Testis (tissue), 2 donors: ENCODE data around the gene SNED1.

Experiments used
- POLR2A ChIP-seq: fragments of 450-650 bp; IDR thresholded peaks from one replicate; pipeline ENCODE4 v1.6.1; 2017; ENCODE audit warnings: antibody characterized with exemption, mild to moderate bottlenecking, moderate library complexity
- TF ChIP-seq, protein P1 (sequence below), 3 experiments: fragments of 450-650 bp in 2 of 3; fragments of 200-600 bp in 1 of 3; sonication (generic) in 1 of 3; IDR thresholded peaks; one replicate each; pipeline ENCODE4 v1.5.1; 2016 to 2019; ENCODE audit warnings: antibody characterized with exemption in 3 of 3, mild to moderate bottlenecking in 2 of 3, moderate library complexity in 1 of 3

- TF ChIP-seq, protein P1, sequence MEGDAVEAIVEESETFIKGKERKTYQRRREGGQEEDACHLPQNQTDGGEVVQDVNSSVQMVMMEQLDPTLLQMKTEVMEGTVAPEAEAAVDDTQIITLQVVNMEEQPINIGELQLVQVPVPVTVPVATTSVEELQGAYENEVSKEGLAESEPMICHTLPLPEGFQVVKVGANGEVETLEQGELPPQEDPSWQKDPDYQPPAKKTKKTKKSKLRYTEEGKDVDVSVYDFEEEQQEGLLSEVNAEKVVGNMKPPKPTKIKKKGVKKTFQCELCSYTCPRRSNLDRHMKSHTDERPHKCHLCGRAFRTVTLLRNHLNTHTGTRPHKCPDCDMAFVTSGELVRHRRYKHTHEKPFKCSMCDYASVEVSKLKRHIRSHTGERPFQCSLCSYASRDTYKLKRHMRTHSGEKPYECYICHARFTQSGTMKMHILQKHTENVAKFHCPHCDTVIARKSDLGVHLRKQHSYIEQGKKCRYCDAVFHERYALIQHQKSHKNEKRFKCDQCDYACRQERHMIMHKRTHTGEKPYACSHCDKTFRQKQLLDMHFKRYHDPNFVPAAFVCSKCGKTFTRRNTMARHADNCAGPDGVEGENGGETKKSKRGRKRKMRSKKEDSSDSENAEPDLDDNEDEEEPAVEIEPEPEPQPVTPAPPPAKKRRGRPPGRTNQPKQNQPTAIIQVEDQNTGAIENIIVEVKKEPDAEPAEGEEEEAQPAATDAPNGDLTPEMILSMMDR (IDR thresholded peaks at IDR 0.05), result no peak
- no peak for TF ChIP-seq POLR2A
Measured at GRCh38 chr2:241094172-241094571, 95.8 kb downstream of the SNED1 start.
